Neural progenitor cell (in vitro differentiated cells): ENCODE measurements around the gene SAPCD2. TPM values are rescaled to one million over a fixed set of nuclear protein-coding genes. Genes with fewer than 3 reads are reported as not detected.
A peak's percentile ranks its signal among the peaks of the same experiment; 100 is the strongest.

Experiments used
- DNase-seq: peaks from one replicate; pipeline ENCODE4 v3.0.0-alpha.2; 2016; ENCODE audit warnings: low spot score
- H2AFZ ChIP-seq: fragments of 200-600 bp; sonication (generic); replicated peaks from 2 replicates; pipeline ENCODE4 v1.6.1; 2016; ENCODE audit warnings: antibody characterized with exemption
- H3F3A ChIP-seq: fragments of 200-600 bp; sonication (generic); 2 replicates; pipeline ENCODE4 v1.6.1; 2016; ENCODE audit warnings: antibody characterized with exemption, low read depth
- H3K27ac ChIP-seq: fragments of 200-600 bp; sonication (generic); 2 replicates; pipeline ENCODE4 v1.5.1; 2016; ENCODE audit warnings: mild to moderate bottlenecking
- H3K27me3 ChIP-seq: fragments of 200-600 bp; sonication (generic); 2 replicates; pipeline ENCODE4 v1.6.1; 2016; ENCODE audit warnings: mild to moderate bottlenecking, moderate library complexity
- H3K36me3 ChIP-seq: fragments of 200-600 bp; sonication (generic); 2 replicates; pipeline ENCODE4 v1.5.1; 2016
- H3K4me1 ChIP-seq: fragments of 200-600 bp; sonication (generic); 2 replicates; pipeline ENCODE4 v1.6.1; 2016; ENCODE audit warnings: mixed run types
- H3K4me2 ChIP-seq: fragments of 200-600 bp; sonication (generic); 2 replicates; pipeline ENCODE4 v1.6.1; 2016
- H3K4me3 ChIP-seq: fragments of 200-600 bp; sonication (generic); 2 replicates; pipeline ENCODE4 v1.5.1; 2016
- H3K79me2 ChIP-seq: fragments of 200-600 bp; sonication (generic); 2 replicates; pipeline ENCODE4 v1.6.1; 2016; ENCODE audit warnings: low read depth
- H3K9ac ChIP-seq: fragments of 200-600 bp; sonication (generic); 2 replicates; pipeline ENCODE4 v1.6.1; 2016
- H3K9me3 ChIP-seq: fragments of 200-600 bp; sonication (generic); 2 replicates; pipeline ENCODE4 v1.5.1; 2016; ENCODE audit warnings: low read depth
- H4K20me1 ChIP-seq: fragments of 200-600 bp; sonication (generic); 2 replicates; pipeline ENCODE4 v1.6.1; 2016; ENCODE audit warnings: low read depth
- H3K27ac Mint-ChIP-seq: 3 replicates; pipeline ENCODE4 v1.8.0; 2021; ENCODE audit warnings: mixed read lengths
- H3K27me3 Mint-ChIP-seq: 2 replicates; pipeline ENCODE4 v1.8.0; 2022; ENCODE audit warnings: low read depth, mild to moderate bottlenecking, inconsistent platforms, moderate library complexity, mixed read lengths; ENCODE audit not compliant: insufficient read depth
- H3K36me3 Mint-ChIP-seq: 3 replicates; pipeline ENCODE4 v1.8.0; 2021; ENCODE audit warnings: mixed read lengths
- H3K4me1 Mint-ChIP-seq: 3 replicates; pipeline ENCODE4 v1.8.0; 2021; ENCODE audit warnings: mixed read lengths
- H3K4me3 Mint-ChIP-seq: 3 replicates; pipeline ENCODE4 v1.8.0; 2021; ENCODE audit warnings: mild to moderate bottlenecking, moderate library complexity, mixed read lengths
- H3K9me3 Mint-ChIP-seq: 3 replicates; pipeline ENCODE4 v1.8.0; 2020; ENCODE audit warnings: mixed read lengths
- EZH2 ChIP-seq: fragments of 200-600 bp; sonication (generic); IDR thresholded peaks from 2 replicates; pipeline ENCODE4 v1.6.1; 2017; ENCODE audit warnings: antibody characterized with exemption, mild to moderate bottlenecking, moderate library complexity
- EZH2phosphoT487 ChIP-seq: fragments of 200-600 bp; sonication (generic); IDR thresholded peaks from 2 replicates; pipeline ENCODE4 v1.6.1; 2017; ENCODE audit warnings: antibody characterized with exemption
- total RNA-seq: library from RNA; depleted of rRNA; stranded (reverse); fragments of >200 nt; gene quantifications from 2 replicates; pipeline ENCODE4 v1.2.3, GENCODE V29; 2015; ENCODE audit warnings: low replicate concordance
- TF ChIP-seq, protein P1 (sequence below): fragments of 200-600 bp; sonication (generic); IDR thresholded peaks from 2 replicates; pipeline ENCODE4 v1.5.1; 2017; ENCODE audit warnings: antibody characterized with exemption, mild to moderate bottlenecking

SAPCD2 gene
- total RNA-seq, 1 donor from 2014 or later = 5.7 TPM

DNA sequence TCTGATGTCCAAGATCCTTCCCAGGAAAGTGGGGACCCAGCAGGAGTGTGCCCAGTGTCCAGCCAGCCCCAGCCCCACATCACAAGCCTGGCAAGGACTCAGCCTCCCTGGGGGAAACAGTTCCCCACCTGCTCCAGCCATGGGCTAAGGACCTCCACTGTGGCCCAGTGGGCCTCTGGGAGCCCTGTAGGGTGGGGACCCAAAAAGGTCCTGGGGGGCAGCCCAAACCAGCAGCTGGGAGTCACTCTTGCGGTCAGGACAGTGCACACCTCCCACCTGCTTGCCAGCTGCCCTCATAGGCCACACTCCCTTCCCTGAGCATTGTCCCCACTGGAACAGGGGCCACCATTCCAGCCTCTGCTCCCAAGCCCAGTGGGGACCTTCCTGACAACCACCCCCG lies 44.0 kb downstream of the SAPCD2 start:
- no peak for DNase-seq
- no peak overlapping the region for H3K9ac ChIP-seq
- Mint-ChIP-seq H3K27ac (no peak overlapping the region), H3K36me3 (no peaks in the 10 kb centered on the region), H3K4me1 (peaks cover 12% of the 10 kb centered on the region), H3K9me3 (no peaks in the 10 kb centered on the region), H3K27me3 (peaks cover 3% of the 10 kb centered on the region), H3K4me3 (peak overlapping the region; percentile 68)
- no peaks in the 10 kb centered on the region for H3K79me2 ChIP-seq
- peaks cover 30% of the 10 kb centered on the region for H3F3A ChIP-seq
- H3K4me2 ChIP-seq = no peak overlapping the region
- TF ChIP-seq EZH2 = no peak
- no peak for TF ChIP-seq EZH2phosphoT487
- H4K20me1 ChIP-seq = peaks cover 13% of the 10 kb centered on the region
- no peak overlapping the region for H3K4me3 ChIP-seq
- H3K27me3 ChIP-seq = peaks cover 24% of the 10 kb centered on the region
- H3K4me1 ChIP-seq = peaks cover 24% of the 10 kb centered on the region
- no peak overlapping the region for H2AFZ ChIP-seq
- no peaks in the 10 kb centered on the region for H3K9me3 ChIP-seq
- no peaks in the 10 kb centered on the region for H3K36me3 ChIP-seq
- no peak overlapping the region for H3K27ac ChIP-seq

DNA sequence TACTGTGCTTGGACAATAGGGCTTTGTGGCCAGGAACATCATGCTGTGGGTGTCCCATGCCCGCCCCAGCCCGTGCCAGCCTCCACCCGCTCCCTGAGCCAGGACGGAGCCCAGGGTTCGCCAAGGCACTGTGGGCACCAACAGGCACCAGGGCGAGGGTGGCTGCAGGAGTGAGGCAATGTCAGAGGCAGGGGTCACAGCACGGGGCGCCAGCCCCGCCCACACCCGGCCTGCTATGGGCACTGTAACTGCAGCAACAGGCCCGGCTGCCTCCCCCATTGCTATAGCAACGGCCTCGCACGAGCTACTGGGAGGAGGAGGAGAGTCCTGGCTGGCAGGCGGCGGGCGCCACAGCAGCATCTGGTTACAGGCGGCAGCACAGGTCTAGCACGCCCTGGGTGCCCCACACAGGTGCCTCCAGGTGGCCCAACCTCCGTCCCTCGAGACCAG lies 44.8 kb downstream of the SAPCD2 start:
- H3F3A ChIP-seq = peaks cover 30% of the 10 kb centered on the region
- TF ChIP-seq EZH2 = no peak
- TF ChIP-seq EZH2phosphoT487 = no peak
- TF ChIP-seq, protein P1, sequence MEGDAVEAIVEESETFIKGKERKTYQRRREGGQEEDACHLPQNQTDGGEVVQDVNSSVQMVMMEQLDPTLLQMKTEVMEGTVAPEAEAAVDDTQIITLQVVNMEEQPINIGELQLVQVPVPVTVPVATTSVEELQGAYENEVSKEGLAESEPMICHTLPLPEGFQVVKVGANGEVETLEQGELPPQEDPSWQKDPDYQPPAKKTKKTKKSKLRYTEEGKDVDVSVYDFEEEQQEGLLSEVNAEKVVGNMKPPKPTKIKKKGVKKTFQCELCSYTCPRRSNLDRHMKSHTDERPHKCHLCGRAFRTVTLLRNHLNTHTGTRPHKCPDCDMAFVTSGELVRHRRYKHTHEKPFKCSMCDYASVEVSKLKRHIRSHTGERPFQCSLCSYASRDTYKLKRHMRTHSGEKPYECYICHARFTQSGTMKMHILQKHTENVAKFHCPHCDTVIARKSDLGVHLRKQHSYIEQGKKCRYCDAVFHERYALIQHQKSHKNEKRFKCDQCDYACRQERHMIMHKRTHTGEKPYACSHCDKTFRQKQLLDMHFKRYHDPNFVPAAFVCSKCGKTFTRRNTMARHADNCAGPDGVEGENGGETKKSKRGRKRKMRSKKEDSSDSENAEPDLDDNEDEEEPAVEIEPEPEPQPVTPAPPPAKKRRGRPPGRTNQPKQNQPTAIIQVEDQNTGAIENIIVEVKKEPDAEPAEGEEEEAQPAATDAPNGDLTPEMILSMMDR = no peak
- H4K20me1 ChIP-seq = peaks cover 13% of the 10 kb centered on the region
- H3K27me3 ChIP-seq = peaks cover 24% of the 10 kb centered on the region
- Mint-ChIP-seq H3K36me3 (no peaks in the 10 kb centered on the region), H3K27ac (no peak overlapping the region), H3K9me3 (no peaks in the 10 kb centered on the region), H3K27me3 (peaks cover 3% of the 10 kb centered on the region), H3K4me1 (peaks cover 12% of the 10 kb centered on the region), H3K4me3 (no peak overlapping the region)
- no peaks in the 10 kb centered on the region for H3K9me3 ChIP-seq
- no peaks in the 10 kb centered on the region for H3K79me2 ChIP-seq
- H2AFZ ChIP-seq = no peak overlapping the region
- no peak overlapping the region for H3K4me3 ChIP-seq
- no peaks in the 10 kb centered on the region for H3K36me3 ChIP-seq
- H3K4me2 ChIP-seq = no peak overlapping the region
- H3K9ac ChIP-seq = no peak overlapping the region
- peaks cover 24% of the 10 kb centered on the region for H3K4me1 ChIP-seq
- H3K27ac ChIP-seq = no peak overlapping the region
- DNase-seq = peak; percentile 43

DNA sequence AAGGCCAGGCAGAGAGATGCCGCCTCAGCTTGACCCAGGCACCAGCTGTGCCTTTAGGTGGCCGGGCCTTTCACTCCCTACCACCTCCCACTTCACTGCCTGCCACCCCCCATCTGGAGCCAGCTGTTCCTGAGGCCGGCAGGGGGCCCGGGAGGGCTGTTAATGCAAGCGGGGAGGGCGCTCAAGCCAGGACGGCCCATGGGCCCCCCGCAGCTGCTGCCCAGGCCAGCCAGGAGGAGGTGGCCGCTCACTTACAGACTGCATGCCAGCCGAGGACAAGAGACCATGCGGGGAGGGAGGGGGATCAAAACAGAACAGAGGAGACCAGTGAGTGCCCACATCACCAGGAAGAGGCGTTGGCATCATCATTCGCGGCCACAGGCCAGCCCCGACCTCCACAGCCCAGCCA lies 46.8 kb downstream of the SAPCD2 start:
- Mint-ChIP-seq H3K4me3 (no peak overlapping the region), H3K27me3 (peaks cover 3% of the 10 kb centered on the region), H3K27ac (no peak overlapping the region), H3K9me3 (no peaks in the 10 kb centered on the region), H3K4me1 (peaks cover 8% of the 10 kb centered on the region), H3K36me3 (no peaks in the 10 kb centered on the region)
- Histone ChIP-seq H3K27ac (no peak overlapping the region), H2AFZ (no peak overlapping the region), H3K4me3 (no peak overlapping the region), H3K9me3 (no peaks in the 10 kb centered on the region), H3K4me2 (no peak overlapping the region), H4K20me1 (peaks cover 13% of the 10 kb centered on the region), H3K27me3 (peaks cover 17% of the 10 kb centered on the region), H3K36me3 (no peaks in the 10 kb centered on the region), H3K4me1 (peaks cover 24% of the 10 kb centered on the region), H3K79me2 (no peaks in the 10 kb centered on the region), H3F3A (peaks cover 20% of the 10 kb centered on the region), H3K9ac (no peak overlapping the region)
- TF ChIP-seq EZH2phosphoT487 (no peak), EZH2 (no peak)
- TF ChIP-seq, protein P1 = no peak
- DNase-seq = no peak

DNA sequence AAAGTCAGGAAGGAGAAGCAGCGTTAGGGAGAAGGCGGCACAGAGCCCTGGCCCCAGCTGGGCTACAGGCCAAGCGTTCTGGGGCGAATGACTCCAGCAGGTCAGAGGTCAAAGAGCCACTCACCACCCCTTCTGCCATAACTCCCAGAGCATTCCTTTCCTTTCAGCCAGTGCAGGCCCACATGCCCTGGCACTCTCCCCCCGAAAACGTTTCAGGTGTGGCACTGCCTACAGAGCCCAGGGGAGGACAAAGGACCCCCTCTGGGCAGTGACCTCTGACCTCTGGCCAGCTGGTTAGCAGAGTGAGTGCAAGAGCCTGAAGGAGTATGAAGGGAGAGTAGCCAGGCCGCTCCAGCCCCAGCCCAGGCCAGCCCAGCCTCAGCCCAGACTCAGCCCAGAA lies 47.2 kb downstream of the SAPCD2 start:
- peak; percentile 56 for DNase-seq
- Histone ChIP-seq H3K79me2 (no peaks in the 10 kb centered on the region), H3K27ac (no peak overlapping the region), H3K4me3 (no peak overlapping the region), H3K4me2 (peak overlapping the region; percentile 42), H3K9me3 (no peaks in the 10 kb centered on the region), H3K36me3 (no peaks in the 10 kb centered on the region), H3K4me1 (peaks cover 24% of the 10 kb centered on the region), H2AFZ (no peak overlapping the region), H3F3A (peaks cover 16% of the 10 kb centered on the region), H3K9ac (no peak overlapping the region), H4K20me1 (peaks cover 13% of the 10 kb centered on the region), H3K27me3 (peaks cover 13% of the 10 kb centered on the region)
- peaks cover 3% of the 10 kb centered on the region for H3K27me3 Mint-ChIP-seq
- H3K36me3 Mint-ChIP-seq = no peaks in the 10 kb centered on the region
- H3K27ac Mint-ChIP-seq = no peak overlapping the region
- no peak for TF ChIP-seq EZH2phosphoT487
- TF ChIP-seq EZH2 = no peak
- TF ChIP-seq, protein P1 = no peak
- H3K4me3 Mint-ChIP-seq = no peak overlapping the region
- peaks cover 8% of the 10 kb centered on the region for H3K4me1 Mint-ChIP-seq
- no peaks in the 10 kb centered on the region for H3K9me3 Mint-ChIP-seq
